ENCODE measurements around the gene ITM2C.

ITM2C gene

GRCh38 chr2:230914886-230915285 is 50.1 kb downstream of the ITM2C start:
- no peaks in the 10 kb centered on the region for H3K27me3 ChIP-seq (ENCODE audit: control insufficient read depth in 1 of 2, insufficient read depth in 2 of 2, low read length in 2 of 2)
- no peaks in the 10 kb centered on the region for H3K36me3 ChIP-seq (ENCODE audit: control insufficient read depth in 1 of 2, insufficient read depth in 2 of 2, low read length in 2 of 2)
- H3K4me3 ChIP-seq (ENCODE audit: low read depth in 1 of 2, low read length in 2 of 2): no peak overlapping the region
- H3K9me3 ChIP-seq (ENCODE audit: control insufficient read depth in 1 of 2, low read length in 2 of 2): no peaks in the 10 kb centered on the region
- no peaks in the 10 kb centered on the region for H3K4me1 ChIP-seq (ENCODE audit: control insufficient read depth in 1 of 2, insufficient read depth in 2 of 2, low read length in 2 of 2)
- no peak overlapping the region for H3K9ac ChIP-seq (ENCODE audit: low read depth in 1 of 2, low read length in 2 of 2)
- H3K27ac ChIP-seq (ENCODE audit: low read depth, low read length): no peak overlapping the region

GRCh38 chr2:230915319-230915718 is 50.6 kb downstream of the ITM2C start:
- no peaks in the 10 kb centered on the region for H3K36me3 ChIP-seq (ENCODE audit: control insufficient read depth in 1 of 2, insufficient read depth in 2 of 2, low read length in 2 of 2)
- no peaks in the 10 kb centered on the region for H3K9me3 ChIP-seq (ENCODE audit: control insufficient read depth in 1 of 2, low read length in 2 of 2)
- no peaks in the 10 kb centered on the region for H3K4me1 ChIP-seq (ENCODE audit: control insufficient read depth in 1 of 2, insufficient read depth in 2 of 2, low read length in 2 of 2)
- no peak overlapping the region for H3K9ac ChIP-seq (ENCODE audit: low read depth in 1 of 2, low read length in 2 of 2)
- H3K4me3 ChIP-seq (ENCODE audit: low read depth in 1 of 2, low read length in 2 of 2): no peak overlapping the region
- H3K27ac ChIP-seq (ENCODE audit: low read depth, low read length): no peak overlapping the region
- H3K27me3 ChIP-seq (ENCODE audit: control insufficient read depth in 1 of 2, insufficient read depth in 2 of 2, low read length in 2 of 2): no peaks in the 10 kb centered on the region

- no peaks in the 10 kb centered on the region for H3K36me3 ChIP-seq (ENCODE audit: control insufficient read depth in 1 of 2, insufficient read depth in 2 of 2, low read length in 2 of 2)
- H3K9me3 ChIP-seq (ENCODE audit: control insufficient read depth in 1 of 2, low read length in 2 of 2): no peaks in the 10 kb centered on the region
- H3K27me3 ChIP-seq (ENCODE audit: control insufficient read depth in 1 of 2, insufficient read depth in 2 of 2, low read length in 2 of 2): no peaks in the 10 kb centered on the region
- H3K9ac ChIP-seq (ENCODE audit: low read depth in 1 of 2, low read length in 2 of 2): no peak overlapping the region
- no peak overlapping the region for H3K4me3 ChIP-seq (ENCODE audit: low read depth in 1 of 2, low read length in 2 of 2)
- H3K4me1 ChIP-seq (ENCODE audit: control insufficient read depth in 1 of 2, insufficient read depth in 2 of 2, low read length in 2 of 2): no peaks in the 10 kb centered on the region
- no peak overlapping the region for H3K27ac ChIP-seq (ENCODE audit: low read depth, low read length)
Measured at GRCh38 chr2:230916218-230916617, 51.5 kb downstream of the ITM2C start.

- peaks cover 0 to 2% of the 10 kb centered on the region in 2 donors for H3K4me1 ChIP-seq (ENCODE audit: control insufficient read depth in 1 of 2, insufficient read depth in 2 of 2, low read length in 2 of 2)
- H3K4me3 ChIP-seq (ENCODE audit: low read depth in 1 of 2, low read length in 2 of 2): no peak overlapping the region
- no peak overlapping the region for H3K9ac ChIP-seq (ENCODE audit: low read depth in 1 of 2, low read length in 2 of 2)
- no peaks in the 10 kb centered on the region for H3K36me3 ChIP-seq (ENCODE audit: control insufficient read depth in 1 of 2, insufficient read depth in 2 of 2, low read length in 2 of 2)
- no peaks in the 10 kb centered on the region for H3K9me3 ChIP-seq (ENCODE audit: control insufficient read depth in 1 of 2, low read length in 2 of 2)
- no peak overlapping the region for H3K27ac ChIP-seq (ENCODE audit: low read depth, low read length)
- no peaks in the 10 kb centered on the region for H3K27me3 ChIP-seq (ENCODE audit: control insufficient read depth in 1 of 2, insufficient read depth in 2 of 2, low read length in 2 of 2)
Measured at GRCh38 chr2:230919240-230919639, 54.5 kb downstream of the ITM2C start.

- Histone ChIP-seq H3K9ac (ENCODE audit: low read depth in 1 of 2, low read length in 2 of 2) (no peak overlapping the region), H3K36me3 (ENCODE audit: control insufficient read depth in 1 of 2, insufficient read depth in 2 of 2, low read length in 2 of 2) (no peaks in the 10 kb centered on the region), H3K4me3 (ENCODE audit: low read depth in 1 of 2, low read length in 2 of 2) (no peak overlapping the region), H3K9me3 (ENCODE audit: control insufficient read depth in 1 of 2, low read length in 2 of 2) (no peaks in the 10 kb centered on the region), H3K27ac (ENCODE audit: low read depth, low read length) (no peak overlapping the region), H3K4me1 (ENCODE audit: control insufficient read depth in 1 of 2, insufficient read depth in 2 of 2, low read length in 2 of 2) (peaks cover 0 to 5% of the 10 kb centered on the region in 2 donors), H3K27me3 (ENCODE audit: control insufficient read depth in 1 of 2, insufficient read depth in 2 of 2, low read length in 2 of 2) (no peaks in the 10 kb centered on the region)
Measured at GRCh38 chr2:230919681-230920080, 54.9 kb downstream of the ITM2C start.

GRCh38 chr2:230920167-230920566 is 55.4 kb downstream of the ITM2C start:
- Histone ChIP-seq H3K27me3 (ENCODE audit: control insufficient read depth in 1 of 2, insufficient read depth in 2 of 2, low read length in 2 of 2) (no peaks in the 10 kb centered on the region), H3K4me3 (ENCODE audit: low read depth in 1 of 2, low read length in 2 of 2) (no peak overlapping the region), H3K4me1 (ENCODE audit: control insufficient read depth in 1 of 2, insufficient read depth in 2 of 2, low read length in 2 of 2) (peaks cover 0 to 5% of the 10 kb centered on the region in 2 donors), H3K9ac (ENCODE audit: low read depth in 1 of 2, low read length in 2 of 2) (no peak overlapping the region), H3K9me3 (ENCODE audit: control insufficient read depth in 1 of 2, low read length in 2 of 2) (no peaks in the 10 kb centered on the region), H3K27ac (ENCODE audit: low read depth, low read length) (no peak overlapping the region), H3K36me3 (ENCODE audit: control insufficient read depth in 1 of 2, insufficient read depth in 2 of 2, low read length in 2 of 2) (no peaks in the 10 kb centered on the region)

- no peaks in the 10 kb centered on the region for H3K9me3 ChIP-seq (ENCODE audit: control insufficient read depth in 1 of 2, low read length in 2 of 2)
- no peak overlapping the region for H3K9ac ChIP-seq (ENCODE audit: low read depth in 1 of 2, low read length in 2 of 2)
- no peaks in the 10 kb centered on the region for H3K36me3 ChIP-seq (ENCODE audit: control insufficient read depth in 1 of 2, insufficient read depth in 2 of 2, low read length in 2 of 2)
- no peak overlapping the region for H3K4me3 ChIP-seq (ENCODE audit: low read depth in 1 of 2, low read length in 2 of 2)
- no peak overlapping the region for H3K27ac ChIP-seq (ENCODE audit: low read depth, low read length)
- peaks cover 0 to 5% of the 10 kb centered on the region in 2 donors for H3K4me1 ChIP-seq (ENCODE audit: control insufficient read depth in 1 of 2, insufficient read depth in 2 of 2, low read length in 2 of 2)
- H3K27me3 ChIP-seq (ENCODE audit: control insufficient read depth in 1 of 2, insufficient read depth in 2 of 2, low read length in 2 of 2): no peaks in the 10 kb centered on the region
Measured at GRCh38 chr2:230921806-230922595, 57.3 kb downstream of the ITM2C start.

GRCh38 chr2:230922951-230923717 is 58.4 kb downstream of the ITM2C start:
- H3K36me3 ChIP-seq (ENCODE audit: control insufficient read depth in 1 of 2, insufficient read depth in 2 of 2, low read length in 2 of 2): no peaks in the 10 kb centered on the region
- H3K9ac ChIP-seq (ENCODE audit: low read depth in 1 of 2, low read length in 2 of 2): no peak overlapping the region
- H3K4me3 ChIP-seq (ENCODE audit: low read depth in 1 of 2, low read length in 2 of 2): no peak overlapping the region
- peaks cover 0 to 5% of the 10 kb centered on the region in 2 donors for H3K4me1 ChIP-seq (ENCODE audit: control insufficient read depth in 1 of 2, insufficient read depth in 2 of 2, low read length in 2 of 2)
- H3K27me3 ChIP-seq (ENCODE audit: control insufficient read depth in 1 of 2, insufficient read depth in 2 of 2, low read length in 2 of 2): no peaks in the 10 kb centered on the region
- H3K9me3 ChIP-seq (ENCODE audit: control insufficient read depth in 1 of 2, low read length in 2 of 2): no peaks in the 10 kb centered on the region
- no peak overlapping the region for H3K27ac ChIP-seq (ENCODE audit: low read depth, low read length)

GRCh38 chr2:230924092-230924469 is 59.3 kb downstream of the ITM2C start:
- H3K4me1 ChIP-seq (ENCODE audit: control insufficient read depth in 1 of 2, insufficient read depth in 2 of 2, low read length in 2 of 2): peaks cover 0 to 5% of the 10 kb centered on the region in 2 donors
- H3K27me3 ChIP-seq (ENCODE audit: control insufficient read depth in 1 of 2, insufficient read depth in 2 of 2, low read length in 2 of 2): no peaks in the 10 kb centered on the region
- H3K9ac ChIP-seq (ENCODE audit: low read depth in 1 of 2, low read length in 2 of 2): no peak overlapping the region
- H3K27ac ChIP-seq (ENCODE audit: low read depth, low read length): no peak overlapping the region
- H3K4me3 ChIP-seq (ENCODE audit: low read depth in 1 of 2, low read length in 2 of 2): peak overlapping the region; percentile 25 to 57
- no peaks in the 10 kb centered on the region for H3K9me3 ChIP-seq (ENCODE audit: control insufficient read depth in 1 of 2, low read length in 2 of 2)
- H3K36me3 ChIP-seq (ENCODE audit: control insufficient read depth in 1 of 2, insufficient read depth in 2 of 2, low read length in 2 of 2): no peaks in the 10 kb centered on the region
